Metanephros (tissue), 2 donors: ENCODE results near the gene LPGAT1. TPM values are rescaled to one million over a fixed set of nuclear protein-coding genes. Genes with fewer than 3 reads are reported as not detected.

Source experiments
- small RNA-seq: library from RNA; depleted of rRNA; stranded (forward); fragments of <200 nt; gene quantifications from one replicate; pipeline ENCODE3, GENCODE V24; 2014; ENCODE audit warnings: low replicate concordance
- total RNA-seq: library from RNA; depleted of rRNA; stranded (reverse); fragments of >200 nt; gene quantifications from one replicate; pipeline ENCODE4 v1.2.3, GENCODE V29; 2014

LPGAT1 gene
- 44.7 TPM for total RNA-seq

GRCh38 chr1:211830328-211831142 lies at the start of gene LPGAT1:
LPGAT1 (minus strand) TSS chr1:211830763; CDS start chr1:211829296, 1,467 bp downstream.

Small RNA genes lying within 50 kb of the gene (small RNA-seq; reads per million reads assigned to genes)
- gene RF00019: not detected
- not detected for gene RN7SL344P

Other genes with a start within 250 kb of the LPGAT1 start
- gene NEK2, start 155.1 kb downstream of the LPGAT1 start, total RNA-seq: 10.2 TPM
- gene INTS7, start 204.8 kb upstream of the LPGAT1 start, total RNA-seq: 19.4 TPM
- gene DTL, start 205.0 kb upstream of the LPGAT1 start, total RNA-seq: 9.8 TPM